ENCODE data around the gene SLC25A29. TPM values are rescaled to one million over a fixed set of nuclear protein-coding genes. Genes with fewer than 3 reads are reported as not detected.
"Not testable (repeated sequence)": the region's sequence is repeated elsewhere in the genome, so short reads cannot be mapped to it uniquely, and the experiment has no call there.

The SLC25A29 gene
- total RNA-seq, 3 donors from 2014 or later: 6.2 to 10.8 (median 6.6) TPM

DNA sequence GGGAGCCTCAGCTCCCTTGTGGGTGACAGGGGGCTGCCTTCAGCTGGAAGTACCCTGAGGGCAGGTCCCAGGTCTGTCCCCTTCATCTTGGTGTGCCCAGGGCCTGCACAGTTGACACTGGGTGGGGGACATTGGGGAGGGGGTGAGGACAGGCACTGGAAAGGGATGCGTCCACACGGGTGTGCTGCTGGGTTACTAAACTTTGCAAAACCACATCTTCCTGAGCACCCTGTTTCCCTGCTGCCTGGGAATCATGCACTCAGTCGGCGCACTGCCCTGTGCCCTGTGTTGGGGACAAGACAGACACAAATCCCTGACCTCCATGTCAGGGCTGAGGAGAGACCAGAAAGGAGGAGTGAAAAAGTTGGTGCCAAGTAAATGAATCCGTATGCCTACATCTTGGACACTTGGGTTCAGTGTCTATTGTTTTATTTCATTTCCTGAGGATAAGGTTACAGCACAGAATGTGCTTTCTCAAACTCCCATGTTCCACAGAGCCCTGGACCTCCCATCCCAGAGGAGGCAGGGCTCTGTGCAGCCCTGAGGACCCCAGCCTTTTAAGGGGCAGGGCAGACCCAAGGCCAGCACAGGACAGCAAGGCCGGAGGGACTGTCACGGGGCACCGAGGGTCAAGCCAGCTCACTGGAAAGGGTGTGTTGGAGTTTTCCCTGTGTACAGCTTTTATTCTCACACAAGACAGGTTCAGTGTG is 2.9 kb upstream of the SLC25A29 start:
- peaks cover 7% of the 10 kb centered on the region for H3K4me1 Mint-ChIP-seq (ENCODE audit: low read depth)
- no peaks in the 10 kb centered on the region for H3K36me3 Mint-ChIP-seq (ENCODE audit: insufficient read depth)
- H3K4me3 Mint-ChIP-seq: no peak overlapping the region
- no peaks in the 10 kb centered on the region for H3K9me3 Mint-ChIP-seq
- ATAC-seq (no peak), DNase-seq (no peak)
- H3K27me3 Mint-ChIP-seq (ENCODE audit: low read depth): peaks cover 8% of the 10 kb centered on the region

DNA sequence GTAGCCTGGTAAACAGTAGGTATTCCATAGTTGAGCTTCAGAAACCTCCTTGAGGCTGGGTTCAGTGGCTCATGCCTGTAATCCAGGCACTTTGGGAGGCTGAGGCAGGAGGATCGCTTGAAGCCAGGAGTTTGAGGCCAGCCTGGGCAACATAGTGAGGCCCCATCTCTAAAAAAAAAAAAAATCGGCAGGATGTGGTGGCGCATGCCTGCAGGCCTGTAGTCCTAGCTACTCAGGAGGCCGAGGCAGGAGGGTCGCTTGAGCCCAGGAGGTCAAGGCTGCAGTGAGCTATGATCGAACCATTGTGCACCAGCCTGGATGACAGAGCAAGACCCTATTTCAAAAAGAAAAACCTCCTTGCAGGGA is 2.2 kb upstream of the SLC25A29 start:
- H3K4me1 Mint-ChIP-seq (ENCODE audit: low read depth): not testable (repeated sequence)

DNA sequence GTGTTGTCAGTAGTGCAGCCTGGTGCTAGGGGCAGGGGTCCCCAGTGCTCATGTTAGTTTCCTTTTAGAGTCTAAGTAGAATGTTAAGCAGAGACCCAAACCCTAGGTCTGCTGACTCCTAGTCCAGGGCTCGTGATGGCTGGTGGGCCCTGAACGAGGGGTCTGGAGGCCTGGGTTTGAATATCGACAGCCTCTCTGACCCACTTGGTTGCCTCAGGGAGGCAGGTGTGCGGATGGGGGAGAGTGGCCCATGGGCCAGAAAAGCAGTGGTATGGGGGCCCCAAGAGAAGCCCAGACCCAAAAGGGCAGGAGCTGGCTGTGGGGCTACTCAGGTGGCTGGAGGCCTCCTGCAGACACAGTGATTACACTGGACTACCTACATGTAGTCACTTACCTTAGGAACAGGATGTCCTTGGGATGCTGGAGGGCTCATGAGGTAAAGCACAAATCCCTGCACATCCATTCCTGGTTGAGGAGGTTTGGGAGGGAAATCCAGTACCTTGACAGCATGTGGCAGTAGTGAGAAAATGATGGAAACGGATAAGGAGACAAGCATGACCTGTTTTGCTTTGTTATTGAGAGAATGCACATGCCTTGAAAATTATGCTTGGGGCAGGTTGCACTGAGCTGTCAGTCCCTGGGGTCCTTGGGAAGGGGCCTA is 1.7 kb upstream of the SLC25A29 start:
- Mint-ChIP-seq H3K36me3 (ENCODE audit: insufficient read depth) (no peaks in the 10 kb centered on the region), H3K4me3 (peak overlapping the region; percentile 75), H3K4me1 (ENCODE audit: low read depth) (peaks cover 7% of the 10 kb centered on the region), H3K9me3 (no peaks in the 10 kb centered on the region), H3K27me3 (ENCODE audit: low read depth) (peaks cover 8% of the 10 kb centered on the region)
- DNase-seq: no peak
- ATAC-seq: no peak

More for the DNA sequence above, 2.2 kb upstream of the SLC25A29 start:
- ATAC-seq; H3K4me3 Mint-ChIP-seq; H3K36me3 Mint-ChIP-seq (ENCODE audit: insufficient read depth); H3K9me3 Mint-ChIP-seq; DNase-seq; H3K27me3 Mint-ChIP-seq (ENCODE audit: low read depth): not testable (repeated sequence)

DNA sequence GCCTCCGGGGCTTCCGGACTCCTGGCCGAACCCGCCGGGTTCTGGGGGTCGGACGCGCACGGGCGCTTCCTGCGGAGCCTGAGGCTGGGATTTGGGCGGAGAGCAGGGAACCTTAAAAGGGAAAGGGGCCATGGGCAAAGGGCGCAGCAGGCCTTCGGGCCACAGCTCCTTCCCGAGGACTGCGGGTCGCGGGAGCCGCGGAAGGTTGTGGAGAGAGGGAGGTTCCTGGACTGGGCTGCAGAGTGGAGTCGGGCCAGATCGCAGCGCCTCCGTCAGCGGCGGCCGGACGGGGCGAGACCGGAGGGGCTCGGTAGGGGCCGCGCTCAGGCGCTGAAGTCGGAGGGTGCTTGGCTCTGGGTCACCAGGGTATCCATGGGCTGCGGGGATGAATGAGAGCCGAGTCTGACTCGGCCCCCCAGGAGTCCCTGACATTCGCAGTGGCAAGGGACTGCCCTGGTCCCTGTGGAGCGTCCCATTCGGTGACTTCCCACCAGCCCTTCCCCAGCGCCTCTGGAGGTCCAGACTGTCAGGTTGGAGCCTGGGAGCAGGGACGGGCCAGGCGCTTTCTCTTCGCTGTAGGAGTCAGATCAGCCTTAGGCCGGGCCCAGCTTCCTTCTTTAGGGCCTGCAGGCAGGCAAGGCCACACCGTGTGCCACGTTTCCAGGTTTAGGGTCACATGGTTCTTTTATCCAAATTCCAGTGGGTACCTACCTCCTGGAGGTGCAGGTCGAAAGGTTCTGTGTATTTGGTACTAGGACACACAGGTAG is 938 bp upstream of the SLC25A29 start:
- H3K36me3 Mint-ChIP-seq (ENCODE audit: insufficient read depth): no peaks in the 10 kb centered on the region
- peaks cover 7% of the 10 kb centered on the region for H3K4me1 Mint-ChIP-seq (ENCODE audit: low read depth)
- no peaks in the 10 kb centered on the region for H3K9me3 Mint-ChIP-seq
- no peak for DNase-seq
- no peak for ATAC-seq
- H3K4me3 Mint-ChIP-seq: peak overlapping the region; percentile 75
- H3K27me3 Mint-ChIP-seq (ENCODE audit: low read depth): peaks cover 8% of the 10 kb centered on the region

DNA sequence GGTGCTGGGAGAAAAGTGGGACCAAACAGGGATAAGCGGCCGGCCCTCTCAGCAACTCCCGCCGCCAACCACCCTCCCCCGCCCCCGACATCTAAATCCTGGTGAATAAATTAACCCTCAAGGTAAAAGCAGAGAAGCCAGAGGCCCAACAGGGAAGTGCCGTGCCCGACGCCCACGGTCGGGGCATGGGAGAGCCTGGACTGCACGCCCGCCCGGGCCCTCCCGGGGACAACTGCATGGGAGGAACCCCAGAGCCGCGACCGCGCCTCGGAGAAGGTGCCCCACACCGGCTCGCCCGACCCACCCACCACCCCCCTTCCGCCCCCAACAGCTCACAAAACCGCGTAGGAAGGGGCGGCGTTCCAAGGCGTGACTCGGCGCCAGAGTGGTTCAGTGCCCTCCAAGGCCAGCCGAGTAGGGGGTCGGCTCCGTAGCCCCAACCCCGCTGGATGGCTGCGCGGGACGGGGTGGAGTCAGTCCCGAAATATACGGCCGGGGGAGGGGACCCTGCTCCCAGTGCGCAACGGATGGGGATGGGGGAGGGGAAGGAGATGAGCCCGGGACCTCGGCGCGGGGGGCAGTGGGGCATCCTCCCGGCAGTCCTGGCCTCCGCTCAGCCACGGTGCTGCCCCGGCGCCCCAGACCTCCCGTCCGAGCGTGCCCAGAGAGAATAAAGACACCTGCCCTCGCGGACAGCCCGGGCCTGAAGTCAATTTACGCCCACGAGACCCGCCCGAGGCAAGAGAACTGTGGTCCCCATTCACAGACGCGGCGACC is 732 bp downstream of the SLC25A29 start:
- H3K4me1 Mint-ChIP-seq (ENCODE audit: low read depth): peaks cover 7% of the 10 kb centered on the region

DNA sequence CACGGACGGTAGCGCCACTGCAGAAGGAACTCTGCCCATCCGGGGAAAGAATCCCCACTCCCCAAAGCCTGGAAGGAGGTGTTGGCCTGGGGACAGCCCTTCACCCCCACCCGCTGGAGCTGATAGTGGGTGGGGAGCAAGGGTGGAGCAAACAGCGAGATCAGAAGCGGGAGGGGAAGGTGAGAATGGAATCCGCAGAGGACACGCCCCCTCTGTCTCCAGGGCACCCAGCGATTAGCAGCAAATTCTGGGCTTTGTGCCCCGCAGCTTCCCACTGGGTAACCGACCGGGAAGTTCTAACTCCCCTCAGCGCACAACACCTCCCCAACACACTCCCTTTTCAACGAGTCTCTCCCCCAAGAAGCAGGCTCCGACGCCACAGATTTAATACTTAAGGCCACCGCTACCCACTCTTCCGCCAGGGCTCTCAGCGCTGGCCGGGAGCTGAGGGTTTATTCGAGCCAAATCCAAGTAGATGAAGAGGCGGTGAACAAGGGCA is 1.4 kb downstream of the SLC25A29 start:
- peak overlapping the region; percentile 74 for H3K4me3 Mint-ChIP-seq
- ATAC-seq: no peak

More for the DNA sequence above, 732 bp downstream of the SLC25A29 start:
- H3K36me3 Mint-ChIP-seq (ENCODE audit: insufficient read depth): no peaks in the 10 kb centered on the region
- peaks cover 8% of the 10 kb centered on the region for H3K27me3 Mint-ChIP-seq (ENCODE audit: low read depth)
- H3K9me3 Mint-ChIP-seq: no peaks in the 10 kb centered on the region
- peak overlapping the region; percentile 76 for H3K4me3 Mint-ChIP-seq
- DNase-seq: peak; percentile 56
- peak; percentile 19 to 42 for ATAC-seq

DNA sequence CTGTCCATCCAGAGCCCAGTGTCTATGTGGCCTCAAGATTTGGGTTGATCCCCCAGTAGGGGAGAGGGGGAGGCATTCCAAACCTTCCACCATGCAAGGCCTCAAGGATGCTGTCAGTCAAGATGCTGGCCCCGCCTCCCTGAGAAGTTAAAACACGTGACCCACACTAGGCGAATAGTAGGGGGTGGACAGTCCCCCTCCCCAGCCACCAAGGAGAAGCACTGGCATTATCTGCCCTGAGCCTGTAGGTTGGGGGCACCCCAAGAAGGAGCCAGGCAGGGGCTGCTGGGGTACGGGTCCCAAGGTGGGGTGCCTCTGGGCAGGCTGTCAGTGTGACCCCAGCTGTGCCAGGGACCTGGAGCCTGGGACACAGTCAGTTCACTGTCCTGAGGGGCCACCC is 2.3 kb downstream of the SLC25A29 start:
- H3K4me1 Mint-ChIP-seq (ENCODE audit: low read depth): peaks cover 7% of the 10 kb centered on the region
- H3K27me3 Mint-ChIP-seq (ENCODE audit: low read depth): peaks cover 8% of the 10 kb centered on the region
- no peaks in the 10 kb centered on the region for H3K36me3 Mint-ChIP-seq (ENCODE audit: insufficient read depth)
- ATAC-seq (no peak), DNase-seq (no peak)
- H3K4me3 Mint-ChIP-seq: no peak overlapping the region
- no peaks in the 10 kb centered on the region for H3K9me3 Mint-ChIP-seq

More for the DNA sequence above, 1.4 kb downstream of the SLC25A29 start:
- DNase-seq: peak; percentile 24
- Mint-ChIP-seq H3K9me3 (no peaks in the 10 kb centered on the region), H3K4me1 (ENCODE audit: low read depth) (peaks cover 7% of the 10 kb centered on the region), H3K36me3 (ENCODE audit: insufficient read depth) (no peaks in the 10 kb centered on the region), H3K27me3 (ENCODE audit: low read depth) (peaks cover 8% of the 10 kb centered on the region)

DNA sequence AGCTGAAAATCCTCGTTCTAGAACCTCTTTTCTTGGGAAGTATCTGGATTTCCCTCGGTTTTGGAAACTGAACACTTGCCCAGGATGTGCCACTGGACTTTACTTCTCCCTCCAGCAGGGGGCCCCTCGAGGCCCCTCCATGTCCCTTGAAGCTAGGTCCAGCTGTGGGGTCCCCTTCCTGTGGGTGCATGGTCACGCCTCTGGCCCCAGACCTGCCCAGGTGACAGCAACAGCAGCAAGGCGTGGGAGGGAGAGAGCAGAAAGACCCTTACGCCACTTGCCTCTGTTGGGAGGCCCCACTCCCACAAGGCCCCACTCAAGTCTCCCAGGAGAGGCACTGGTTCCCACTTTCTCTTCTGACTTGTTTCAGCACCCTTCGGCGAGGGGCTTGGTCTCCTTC is 3.1 kb downstream of the SLC25A29 start:
- Mint-ChIP-seq H3K9me3 (no peaks in the 10 kb centered on the region), H3K4me1 (ENCODE audit: low read depth) (peaks cover 7% of the 10 kb centered on the region), H3K27me3 (ENCODE audit: low read depth) (peaks cover 8% of the 10 kb centered on the region), H3K36me3 (ENCODE audit: insufficient read depth) (no peaks in the 10 kb centered on the region), H3K4me3 (no peak overlapping the region)
- ATAC-seq (no peak), DNase-seq (no peak)

DNA sequence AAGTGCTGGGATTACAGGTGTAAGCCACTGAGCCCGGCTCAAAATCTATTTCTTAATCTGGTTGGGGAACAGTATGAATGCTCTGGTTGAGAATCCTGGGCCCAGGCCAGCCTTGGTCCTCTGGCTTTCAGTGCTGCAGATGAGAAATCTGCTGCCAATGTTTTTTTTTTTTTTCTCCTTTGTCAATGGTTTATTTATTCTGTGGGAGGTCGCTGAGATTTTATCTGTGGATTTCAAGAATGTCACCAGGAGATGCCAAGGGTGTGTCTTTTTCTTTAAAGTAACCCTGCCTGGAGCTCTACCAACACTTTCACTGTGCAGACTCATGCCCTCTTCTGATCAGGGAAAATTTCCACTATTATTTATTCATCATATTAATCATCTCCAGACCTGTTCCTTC is 3.6 kb downstream of the SLC25A29 start:
- DNase-seq: no peak
- H3K36me3 Mint-ChIP-seq (ENCODE audit: insufficient read depth): no peaks in the 10 kb centered on the region
- no peaks in the 10 kb centered on the region for H3K9me3 Mint-ChIP-seq
- ATAC-seq: no peak
- peaks cover 7% of the 10 kb centered on the region for H3K4me1 Mint-ChIP-seq (ENCODE audit: low read depth)
- H3K4me3 Mint-ChIP-seq: no peak overlapping the region
- peaks cover 8% of the 10 kb centered on the region for H3K27me3 Mint-ChIP-seq (ENCODE audit: low read depth)

DNA sequence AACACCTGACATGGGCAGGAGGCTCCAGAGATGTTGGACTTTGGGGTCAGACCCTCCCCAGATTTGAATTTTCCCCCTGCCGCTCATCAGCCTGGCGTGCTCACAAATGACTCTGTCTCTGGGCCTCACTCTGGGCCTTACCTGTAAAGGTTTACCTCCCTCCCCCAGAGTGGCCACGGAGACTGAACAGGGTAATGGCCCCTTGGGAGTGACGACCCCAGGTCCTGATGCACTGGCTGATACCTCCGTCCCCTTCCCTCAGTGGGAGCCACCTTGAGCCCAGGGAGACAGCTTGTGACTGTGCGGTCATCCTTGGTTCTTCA is 7.0 kb downstream of the SLC25A29 start:
- H3K4me1 Mint-ChIP-seq (ENCODE audit: low read depth): peaks cover 2% of the 10 kb centered on the region
- no peaks in the 10 kb centered on the region for H3K27me3 Mint-ChIP-seq (ENCODE audit: low read depth)
- no peak for ATAC-seq
- no peaks in the 10 kb centered on the region for H3K36me3 Mint-ChIP-seq (ENCODE audit: insufficient read depth)
- no peak for DNase-seq
- no peaks in the 10 kb centered on the region for H3K9me3 Mint-ChIP-seq
- H3K4me3 Mint-ChIP-seq: no peak overlapping the region

DNA sequence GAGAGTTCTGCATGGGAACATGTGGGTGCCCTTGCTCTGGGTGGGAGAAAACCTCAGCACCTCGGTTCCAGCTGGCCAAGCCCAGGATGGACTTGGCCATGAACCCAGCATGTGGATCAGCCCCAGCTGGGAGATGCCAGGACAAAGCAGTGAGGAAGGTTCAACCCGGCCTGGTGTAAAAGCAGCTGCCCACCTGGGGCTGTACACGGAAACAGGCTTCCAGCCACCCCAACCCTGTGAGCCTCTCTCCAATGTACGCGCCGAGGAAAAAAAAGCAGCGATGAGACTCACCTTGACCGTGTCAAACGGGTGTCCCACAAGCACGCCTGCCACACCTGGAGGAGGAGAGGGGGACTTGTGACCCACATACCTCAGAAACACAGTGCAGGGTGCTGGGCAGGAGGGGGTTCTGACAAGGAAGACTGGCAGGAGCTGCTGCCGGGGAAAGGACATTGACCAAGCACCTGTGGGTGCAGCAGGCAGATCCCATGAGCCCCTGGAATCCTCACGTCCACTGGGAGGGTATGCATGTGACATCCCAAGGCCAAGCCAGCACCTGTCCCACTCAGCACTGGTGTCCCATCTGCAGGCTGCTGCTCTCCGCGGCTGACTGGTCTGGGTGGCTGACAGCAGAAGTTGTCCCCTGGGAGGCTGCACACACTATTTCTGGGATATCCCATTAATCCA is 7.5 kb downstream of the SLC25A29 start:
- peaks cover 2% of the 10 kb centered on the region for H3K4me1 Mint-ChIP-seq (ENCODE audit: low read depth)
- H3K9me3 Mint-ChIP-seq: no peaks in the 10 kb centered on the region
- no peak overlapping the region for H3K4me3 Mint-ChIP-seq
- no peaks in the 10 kb centered on the region for H3K36me3 Mint-ChIP-seq (ENCODE audit: insufficient read depth)
- ATAC-seq (no peak), DNase-seq (no peak)
- H3K27me3 Mint-ChIP-seq (ENCODE audit: low read depth): no peaks in the 10 kb centered on the region

DNA sequence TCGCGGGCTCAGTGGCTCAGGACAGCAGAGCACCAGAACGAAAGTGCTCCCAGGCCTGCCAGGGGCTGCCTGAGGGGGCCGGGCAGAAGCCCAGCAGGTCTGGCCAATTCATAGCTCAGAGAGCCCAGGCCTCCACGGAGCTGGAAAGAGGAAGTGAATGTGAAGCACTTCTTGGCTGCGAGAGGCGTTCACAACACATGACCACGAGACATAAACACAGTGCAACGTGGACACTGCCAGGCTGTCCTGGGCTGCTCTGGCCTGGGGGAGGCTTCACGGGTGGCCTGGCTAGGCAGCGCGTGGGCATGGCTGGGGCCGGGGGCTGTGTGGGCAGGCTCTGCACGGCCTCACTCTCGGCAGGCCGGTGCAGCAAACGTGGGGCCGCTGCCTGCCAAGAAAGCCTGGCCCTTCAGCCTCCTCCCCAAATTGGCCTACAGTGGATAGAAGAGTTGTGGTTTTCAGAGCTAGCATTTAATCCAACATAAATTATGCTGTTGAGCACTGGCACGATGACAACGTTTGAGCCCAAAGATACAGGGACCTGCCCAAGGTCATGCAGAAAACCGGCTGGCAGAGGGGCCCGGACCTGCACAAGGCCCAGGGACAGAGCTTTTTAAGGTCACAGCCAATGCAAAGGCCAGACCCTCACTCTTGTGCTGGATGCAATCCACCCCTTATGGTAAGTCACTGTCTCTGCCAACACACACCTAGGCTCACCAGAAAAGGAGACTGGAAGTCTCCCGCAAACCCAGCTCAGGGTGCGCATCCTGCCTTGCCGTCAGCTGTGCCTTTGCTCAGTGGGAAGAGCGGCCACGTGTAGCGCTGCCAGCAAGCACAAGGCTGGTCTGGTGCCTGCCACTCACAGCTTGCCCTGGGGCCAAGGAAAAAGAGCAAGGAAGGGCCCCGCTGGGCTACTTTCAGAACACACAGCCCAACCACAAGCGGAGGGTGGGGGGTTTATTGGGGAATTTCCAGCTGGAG is 8.6 kb downstream of the SLC25A29 start:
- Mint-ChIP-seq H3K27me3 (ENCODE audit: low read depth) (no peaks in the 10 kb centered on the region), H3K4me3 (no peak overlapping the region), H3K9me3 (no peaks in the 10 kb centered on the region), H3K4me1 (ENCODE audit: low read depth) (peaks cover 2% of the 10 kb centered on the region), H3K36me3 (ENCODE audit: insufficient read depth) (no peaks in the 10 kb centered on the region)
- DNase-seq (no peak), ATAC-seq (no peak)

DNA sequence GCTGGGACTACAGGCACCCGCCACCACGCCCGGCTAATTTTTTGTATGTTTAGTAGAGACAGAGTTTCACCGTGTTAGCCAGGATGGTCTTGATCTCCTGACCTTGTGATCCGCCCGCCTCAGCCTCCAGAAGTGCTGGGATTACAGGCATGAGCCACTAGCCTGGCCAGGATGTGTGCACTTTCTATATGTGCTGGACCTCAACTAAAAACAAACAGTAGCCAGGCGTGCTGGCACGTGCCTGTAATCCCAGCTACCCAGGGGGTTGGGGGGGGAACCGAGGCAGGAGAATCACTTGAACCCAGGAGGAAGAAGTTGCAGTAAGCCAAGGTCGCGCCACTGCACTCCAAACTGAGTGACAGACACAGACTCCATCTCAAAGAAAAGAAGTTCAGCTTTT is 9.5 kb downstream of the SLC25A29 start:
- not testable (repeated sequence) for ATAC-seq; H3K4me3 Mint-ChIP-seq; H3K27me3 Mint-ChIP-seq (ENCODE audit: low read depth); H3K36me3 Mint-ChIP-seq (ENCODE audit: insufficient read depth); DNase-seq; H3K9me3 Mint-ChIP-seq; H3K4me1 Mint-ChIP-seq (ENCODE audit: low read depth)

Measured in activated T-cell treated with anti-CD3 and anti-CD28 coated beads, Interleukin-2, amount 50 U/mL, for 4 hours (primary cell).